Measurements from ENCODE around the gene PTPN14. TPM values are rescaled to one million over a fixed set of nuclear protein-coding genes. Genes with fewer than 3 reads are reported as not detected.

Gene PTPN14
- total RNA-seq, 1 donor from 2014 or later, result 136 TPM

GRCh38 chr1:214377485-214377884 lies 173.9 kb downstream of the PTPN14 start:
- peak overlapping the region; percentile 92 for H3K27ac Mint-ChIP-seq (ENCODE audit: unreplicated experiment)
- H3K27me3 Mint-ChIP-seq (ENCODE audit: low read depth), result no peaks in the 10 kb centered on the region
- peaks cover 79% of the 10 kb centered on the region for H3K4me1 Mint-ChIP-seq (ENCODE audit: low read depth)
- H3K9me3 Mint-ChIP-seq (ENCODE audit: low read depth), result no peaks in the 10 kb centered on the region
- no peak for TF ChIP-seq CTCF (IDR thresholded peaks at IDR 0.05)
- no peak overlapping the region for H3K4me3 Mint-ChIP-seq (ENCODE audit: unreplicated experiment)
- peaks cover 22% of the 10 kb centered on the region for H3K36me3 Mint-ChIP-seq (ENCODE audit: low read depth)
- no peak for DNase-seq (ENCODE audit: low spot score)

GRCh38 chr1:214372092-214372491 lies 179.3 kb downstream of the PTPN14 start:
- no peaks in the 10 kb centered on the region for H3K27me3 Mint-ChIP-seq (ENCODE audit: low read depth)
- H3K4me3 Mint-ChIP-seq (ENCODE audit: unreplicated experiment), result no peak overlapping the region
- H3K27ac Mint-ChIP-seq (ENCODE audit: unreplicated experiment), result peak overlapping the region; percentile 89
- TF ChIP-seq CTCF (IDR thresholded peaks at IDR 0.05), result no peak
- H3K36me3 Mint-ChIP-seq (ENCODE audit: low read depth), result peaks cover 23% of the 10 kb centered on the region
- H3K4me1 Mint-ChIP-seq (ENCODE audit: low read depth), result peaks cover 62% of the 10 kb centered on the region
- H3K9me3 Mint-ChIP-seq (ENCODE audit: low read depth), result no peaks in the 10 kb centered on the region
- DNase-seq (ENCODE audit: low spot score), result no peak

- TF ChIP-seq CTCF (IDR thresholded peaks at IDR 0.05), result no peak
- no peak for DNase-seq (ENCODE audit: low spot score)
- Mint-ChIP-seq H3K9me3 (ENCODE audit: low read depth) (no peaks in the 10 kb centered on the region), H3K27ac (ENCODE audit: unreplicated experiment) (peak overlapping the region; percentile 60), H3K36me3 (ENCODE audit: low read depth) (peaks cover 27% of the 10 kb centered on the region), H3K27me3 (ENCODE audit: low read depth) (no peaks in the 10 kb centered on the region), H3K4me3 (ENCODE audit: unreplicated experiment) (no peak overlapping the region), H3K4me1 (ENCODE audit: low read depth) (peaks cover 47% of the 10 kb centered on the region)
These were observed 180.8 kb downstream of the PTPN14 start for GRCh38 chr1:214370615-214371014.

GRCh38 chr1:214369364-214369763 lies 182.0 kb downstream of the PTPN14 start:
- Mint-ChIP-seq H3K4me3 (ENCODE audit: unreplicated experiment) (no peak overlapping the region), H3K27ac (ENCODE audit: unreplicated experiment) (no peak overlapping the region), H3K9me3 (ENCODE audit: low read depth) (no peaks in the 10 kb centered on the region), H3K4me1 (ENCODE audit: low read depth) (peaks cover 41% of the 10 kb centered on the region), H3K27me3 (ENCODE audit: low read depth) (no peaks in the 10 kb centered on the region), H3K36me3 (ENCODE audit: low read depth) (peaks cover 29% of the 10 kb centered on the region)
- TF ChIP-seq CTCF (IDR thresholded peaks at IDR 0.05), result no peak
- no peak for DNase-seq (ENCODE audit: low spot score)

- no peak overlapping the region for H3K27ac Mint-ChIP-seq (ENCODE audit: unreplicated experiment)
- no peak for TF ChIP-seq CTCF (IDR thresholded peaks at IDR 0.05)
- H3K27me3 Mint-ChIP-seq (ENCODE audit: low read depth), result no peaks in the 10 kb centered on the region
- H3K36me3 Mint-ChIP-seq (ENCODE audit: low read depth), result peaks cover 38% of the 10 kb centered on the region
- no peaks in the 10 kb centered on the region for H3K9me3 Mint-ChIP-seq (ENCODE audit: low read depth)
- no peak for DNase-seq (ENCODE audit: low spot score)
- no peak overlapping the region for H3K4me3 Mint-ChIP-seq (ENCODE audit: unreplicated experiment)
- H3K4me1 Mint-ChIP-seq (ENCODE audit: low read depth), result peaks cover 47% of the 10 kb centered on the region
These were observed 183.6 kb downstream of the PTPN14 start for GRCh38 chr1:214367841-214368240.
